Stimulated activated CD8-positive, alpha-beta memory T cell treated with anti-CD3 and anti-CD28 coated beads, Interleukin-15, amount 100 ng/mL, for 24 hours (primary cell): Measurements from ENCODE around the gene PPP1R12B.
"Not testable (repeated sequence)": the region's sequence is repeated elsewhere in the genome, so short reads cannot be mapped to it uniquely, and the experiment has no call there.

ENCODE experiments used
- DNase-seq: peaks from one replicate; pipeline ENCODE4 v3.0.0-alpha.2; 2020; ENCODE audit warnings: low read depth

The PPP1R12B gene

DNA sequence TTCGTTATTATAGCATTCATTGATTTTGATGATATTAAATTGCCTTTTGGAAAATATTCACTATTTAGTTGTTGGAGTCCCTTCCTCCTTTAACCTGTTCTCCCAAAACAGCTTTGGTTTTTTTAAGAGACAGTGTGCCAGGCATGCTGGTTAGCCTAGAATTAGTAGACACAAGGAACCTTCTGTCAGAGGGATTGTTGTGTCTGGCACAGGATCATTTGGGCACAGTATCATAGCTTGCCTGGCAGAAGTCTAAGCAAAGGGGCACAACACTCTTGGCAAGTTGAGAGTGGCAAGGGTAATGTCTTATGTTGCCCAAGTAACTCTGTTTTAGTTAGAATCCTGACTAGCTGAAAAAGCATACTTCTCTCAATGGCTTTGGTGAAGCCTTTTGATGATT, 49.9 kb downstream of the PPP1R12B start:
- not testable (repeated sequence) for DNase-seq

DNA sequence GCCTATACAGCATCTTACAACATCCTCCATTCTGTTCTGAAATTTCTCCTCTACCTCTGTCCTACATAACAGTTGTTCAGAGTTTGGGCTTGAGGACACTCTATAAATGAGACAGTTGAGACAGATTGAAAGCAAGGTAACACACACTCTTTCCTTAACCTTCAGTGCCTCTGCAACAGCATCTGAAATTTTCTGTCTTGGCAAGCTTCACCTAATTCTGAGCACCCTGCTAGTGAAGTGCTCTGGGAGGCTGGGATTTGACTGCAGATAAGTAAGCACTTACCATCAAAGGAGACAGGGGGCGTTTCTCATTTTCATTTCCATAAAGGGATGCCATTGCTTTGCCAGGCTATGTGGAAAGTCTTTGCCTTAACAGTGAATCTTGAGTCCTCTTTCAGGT, 53.3 kb downstream of the PPP1R12B start:
- DNase-seq = not testable (repeated sequence)

DNA sequence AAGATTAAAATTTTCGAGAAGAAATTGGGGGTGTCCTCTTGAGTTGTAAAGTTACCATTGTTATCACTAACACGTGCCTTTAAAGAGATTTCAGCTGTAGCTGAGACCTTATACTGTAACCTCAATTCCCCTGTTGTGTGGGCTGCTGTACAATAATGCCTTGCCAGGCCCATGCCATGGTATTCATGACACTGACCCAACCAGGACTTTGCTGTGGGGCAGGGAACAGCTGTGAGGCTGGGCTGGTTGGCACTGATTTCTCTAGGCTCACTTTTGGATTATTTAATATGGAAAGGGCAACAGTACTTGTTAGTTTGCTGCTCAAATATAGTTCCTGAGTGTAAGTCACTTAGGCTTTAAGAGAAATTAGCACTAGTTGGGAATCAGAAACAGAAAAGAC, 54.9 kb downstream of the PPP1R12B start:
- not testable (repeated sequence) for DNase-seq

DNA sequence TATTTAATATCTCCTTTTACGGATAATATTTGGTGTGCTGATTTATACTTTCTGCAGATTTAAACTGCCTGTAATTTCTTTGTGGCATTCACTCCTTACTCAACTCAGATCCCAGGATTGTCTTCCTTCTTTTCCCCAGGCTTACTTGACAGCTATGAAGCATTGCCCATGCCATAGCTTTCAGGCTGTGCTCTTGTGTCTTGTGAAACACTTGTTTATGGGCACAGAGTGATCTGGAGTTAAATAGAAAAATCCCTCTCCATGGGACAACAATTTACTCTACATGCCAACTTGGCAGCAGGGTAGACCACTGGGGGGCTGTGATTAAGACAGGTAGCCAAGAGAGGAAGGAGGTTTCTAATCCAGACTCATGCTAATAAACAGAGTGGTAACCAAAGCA, 57.4 kb downstream of the PPP1R12B start:
- DNase-seq = no peak

DNA sequence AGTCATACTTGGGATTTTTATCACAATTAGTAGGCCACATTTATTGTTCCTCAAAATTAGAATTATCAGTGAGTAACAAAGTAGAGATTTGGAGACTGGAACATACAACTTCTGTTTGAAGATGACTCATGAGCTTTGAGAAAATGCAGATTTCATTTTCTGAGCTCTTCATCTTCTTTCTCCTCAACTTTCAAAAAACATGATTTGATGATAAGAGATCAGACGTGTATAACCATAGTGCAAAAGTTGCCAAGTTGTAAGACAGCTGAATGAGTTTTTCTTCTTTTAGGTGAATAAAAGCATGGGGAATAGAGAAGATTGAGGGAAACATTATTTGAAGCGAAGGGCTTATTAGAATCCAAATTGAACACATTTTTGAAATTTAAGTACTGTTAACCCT, 58.4 kb downstream of the PPP1R12B start:
- not testable (repeated sequence) for DNase-seq

DNA sequence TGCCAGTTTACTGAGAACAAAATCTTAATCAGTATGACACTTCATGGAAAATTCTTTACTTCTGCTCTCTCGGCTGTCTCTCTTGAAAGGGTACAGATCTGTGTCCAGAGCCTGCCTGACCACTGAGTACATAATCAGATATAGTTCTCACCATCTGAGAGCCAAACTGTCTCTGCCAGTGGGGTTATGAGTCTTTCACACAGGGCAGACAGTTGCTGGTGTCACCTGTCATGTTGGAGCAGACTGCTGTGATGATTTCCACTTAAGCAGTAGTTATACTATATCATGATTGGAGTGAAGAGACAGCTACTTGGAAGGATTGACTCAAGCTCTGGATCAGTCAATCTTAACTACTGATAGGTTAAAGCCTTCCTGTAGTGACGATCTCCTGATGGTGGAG, 58.9 kb downstream of the PPP1R12B start:
- DNase-seq = not testable (repeated sequence)

DNA sequence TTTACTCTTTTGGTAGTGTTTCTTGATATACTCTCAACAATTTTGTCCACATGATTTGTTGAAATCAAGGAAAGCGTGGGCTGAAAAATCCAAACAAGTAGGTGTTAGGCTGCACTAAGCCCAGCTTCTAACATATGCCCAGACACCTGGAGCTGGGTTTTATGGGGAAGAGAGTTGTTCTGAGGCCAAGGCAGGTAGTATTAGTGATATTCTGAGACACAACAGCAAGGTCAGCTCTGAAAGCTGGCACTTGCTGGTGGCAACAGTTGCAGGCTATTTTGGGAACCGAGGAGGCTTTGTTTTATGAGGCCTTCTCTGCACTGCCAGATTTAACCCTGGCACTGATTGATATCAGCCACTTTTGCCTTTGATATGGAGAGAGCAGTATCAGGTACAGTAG, 61.8 kb downstream of the PPP1R12B start:
- DNase-seq = not testable (repeated sequence)

DNA sequence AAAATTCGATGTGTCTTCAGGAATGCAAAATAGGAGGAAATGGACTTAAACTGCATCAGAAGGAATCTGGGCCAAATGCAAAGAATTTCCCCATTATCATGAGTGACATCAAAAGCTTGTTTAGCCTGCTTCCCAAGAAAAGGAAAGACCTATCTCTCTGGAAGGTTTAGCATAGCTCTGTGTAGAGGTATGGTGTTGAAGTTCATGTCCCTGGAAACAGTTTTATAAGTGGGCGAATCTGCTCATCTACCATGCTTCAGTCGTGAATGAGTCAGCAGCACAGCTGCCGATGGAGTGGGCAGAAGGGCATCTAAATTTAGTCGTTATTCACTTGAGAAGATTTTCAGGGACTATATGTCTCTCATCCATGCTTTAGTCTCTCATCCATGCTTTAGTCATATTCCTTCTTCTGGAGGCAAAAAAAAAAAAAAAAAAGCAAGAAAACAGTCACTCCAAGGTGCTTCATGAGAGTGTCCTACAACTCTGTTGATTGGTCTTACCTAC, 62.4 kb downstream of the PPP1R12B start:
- not testable (repeated sequence) for DNase-seq

DNA sequence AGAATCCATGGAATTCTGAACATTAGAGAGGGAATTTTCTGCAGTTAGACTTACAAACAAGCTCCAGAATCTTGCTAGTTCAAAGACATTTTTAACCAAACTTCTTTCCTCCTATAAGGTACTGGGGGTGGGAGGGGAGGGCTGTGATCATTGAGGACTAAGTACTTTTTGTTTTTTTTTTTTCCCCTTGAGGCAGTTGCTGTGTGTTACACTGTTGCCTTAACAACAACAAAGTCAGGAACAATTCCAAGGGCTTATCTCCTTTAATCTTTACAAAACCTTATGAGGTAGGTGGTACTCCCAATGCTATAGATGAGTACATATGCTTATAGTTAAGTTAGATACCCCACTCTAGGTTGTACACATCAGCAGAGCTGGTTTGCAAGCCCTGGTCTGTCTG, 62.9 kb downstream of the PPP1R12B start:
- DNase-seq = no peak

DNA sequence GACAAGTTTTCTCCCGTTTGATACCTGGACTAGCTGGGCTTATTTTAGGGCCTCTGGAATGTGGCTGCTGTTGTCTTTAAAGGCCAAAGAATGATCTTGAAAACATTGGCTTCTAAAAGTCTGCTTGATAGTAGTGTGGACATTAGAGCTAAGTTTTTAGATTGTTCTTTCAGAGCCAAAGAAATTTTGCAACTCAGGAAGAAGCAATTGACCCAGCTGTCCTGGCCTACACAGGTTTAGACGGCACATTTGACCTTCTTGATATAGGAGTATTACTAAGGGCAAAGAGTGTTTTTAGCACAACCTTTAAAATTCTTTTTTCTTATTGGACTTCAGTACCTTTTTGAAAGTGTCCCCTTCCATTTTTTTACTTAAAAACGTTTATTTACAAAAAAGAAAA, 63.9 kb downstream of the PPP1R12B start:
- DNase-seq = not testable (repeated sequence)

DNA sequence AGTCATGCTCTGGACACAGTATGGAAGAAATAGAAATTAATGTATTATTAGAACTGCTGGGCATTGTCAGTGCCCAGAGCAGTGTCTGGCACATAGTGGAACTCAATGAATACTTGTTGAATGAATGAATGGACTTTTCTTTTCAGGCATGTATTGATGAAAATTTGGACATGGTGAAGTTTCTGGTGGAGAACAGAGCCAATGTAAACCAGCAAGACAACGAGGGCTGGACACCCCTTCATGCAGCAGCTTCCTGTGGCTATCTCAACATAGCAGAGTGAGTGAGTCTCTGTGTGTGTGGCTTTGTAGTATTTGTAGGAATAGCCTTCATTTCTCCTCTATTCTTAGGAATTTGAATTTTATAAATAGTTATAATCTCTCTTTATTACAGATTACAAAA, 68.1 kb downstream of the PPP1R12B start:
- DNase-seq = no peak

DNA sequence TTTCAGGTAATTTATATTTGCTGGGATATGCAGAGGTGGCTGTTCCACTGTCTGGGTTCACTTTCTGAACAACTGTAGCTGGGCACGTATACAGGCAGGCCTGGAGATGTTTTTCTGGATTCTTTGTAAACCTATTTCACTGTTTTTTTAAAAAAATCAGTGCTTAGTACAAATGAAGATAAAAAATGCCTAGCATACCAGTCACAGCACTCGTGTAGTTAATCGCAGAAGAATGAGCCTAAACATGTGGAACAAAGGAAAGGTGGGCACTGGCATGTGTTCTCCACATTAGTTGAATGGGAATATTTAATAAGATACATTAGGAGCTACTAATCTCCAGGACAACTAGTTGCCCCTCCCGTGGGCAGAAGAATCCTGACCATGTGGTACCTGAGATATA, 68.6 kb downstream of the PPP1R12B start:
- DNase-seq = not testable (repeated sequence)

DNA sequence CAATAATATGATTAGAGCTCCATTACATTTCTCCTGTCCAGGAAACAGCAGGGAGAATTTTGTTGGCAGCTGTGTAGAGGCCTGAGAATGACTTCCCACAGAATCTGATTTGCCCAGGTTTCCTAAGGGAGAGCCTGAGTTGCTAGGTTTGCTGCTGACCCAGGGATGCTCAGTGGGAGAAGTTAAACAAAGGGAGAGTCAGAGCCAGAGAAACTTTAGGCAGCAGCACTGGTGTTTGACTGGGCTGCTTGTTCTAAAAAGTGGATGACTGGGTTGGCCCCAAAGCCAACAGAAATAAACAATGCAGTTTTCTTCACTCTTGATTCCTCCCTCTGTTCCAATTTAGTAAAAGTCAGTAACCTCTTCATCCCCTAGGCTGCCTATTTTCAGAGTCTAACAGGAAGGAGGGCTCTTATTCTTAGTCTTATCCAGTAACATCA, 69.3 kb downstream of the PPP1R12B start:
- DNase-seq = not testable (repeated sequence)

DNA sequence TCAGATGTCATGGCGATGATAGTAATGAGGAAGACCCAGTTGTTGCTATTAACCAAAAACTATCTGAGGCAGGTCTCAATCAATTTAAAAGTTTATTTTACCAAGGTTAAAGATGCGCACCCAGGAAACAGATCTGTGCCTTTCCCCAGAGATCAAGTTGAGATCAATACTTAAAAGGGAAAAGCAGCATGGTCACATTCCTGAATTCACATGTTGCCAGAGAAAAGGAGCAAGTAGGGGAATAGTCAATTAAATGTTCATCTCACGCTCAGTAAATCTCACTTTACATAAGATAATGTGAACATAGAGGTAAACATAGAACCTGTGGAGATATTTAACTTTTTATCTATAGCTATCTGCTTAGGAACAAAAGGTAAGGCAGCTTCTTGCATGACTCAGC, 71.2 kb downstream of the PPP1R12B start:
- not testable (repeated sequence) for DNase-seq

DNA sequence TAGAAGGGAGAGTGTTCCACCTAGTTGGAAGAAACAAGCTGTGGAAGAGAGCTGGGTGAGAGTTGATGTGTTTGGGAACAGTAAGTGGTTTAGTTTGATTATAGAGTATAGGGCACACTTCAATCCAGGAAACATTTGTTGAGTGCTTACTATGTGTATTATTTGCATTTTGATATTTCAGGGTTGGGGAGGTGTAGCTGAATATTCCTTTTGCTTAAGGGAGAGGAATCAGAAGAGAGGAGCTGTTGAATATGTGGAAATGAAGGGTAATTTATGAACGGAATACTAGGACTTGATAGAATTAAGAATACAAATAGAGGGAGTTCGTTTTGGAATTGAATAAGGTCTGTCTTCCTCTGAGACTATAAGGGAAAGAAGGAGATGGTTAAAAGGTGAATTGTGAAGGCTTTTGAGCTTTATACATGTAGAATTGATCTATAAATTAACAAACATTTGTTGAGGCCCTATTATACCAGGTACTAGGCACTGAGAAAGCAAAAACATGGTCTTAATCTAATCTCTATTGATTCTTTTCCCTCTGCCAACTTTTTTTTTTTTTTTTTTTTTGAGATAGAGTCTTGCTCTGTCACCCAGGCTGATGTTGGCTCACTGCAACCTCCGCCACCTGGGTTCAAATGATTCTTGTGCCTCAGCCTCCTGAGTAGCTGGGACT, 72.1 kb downstream of the PPP1R12B start:
- not testable (repeated sequence) for DNase-seq

DNA sequence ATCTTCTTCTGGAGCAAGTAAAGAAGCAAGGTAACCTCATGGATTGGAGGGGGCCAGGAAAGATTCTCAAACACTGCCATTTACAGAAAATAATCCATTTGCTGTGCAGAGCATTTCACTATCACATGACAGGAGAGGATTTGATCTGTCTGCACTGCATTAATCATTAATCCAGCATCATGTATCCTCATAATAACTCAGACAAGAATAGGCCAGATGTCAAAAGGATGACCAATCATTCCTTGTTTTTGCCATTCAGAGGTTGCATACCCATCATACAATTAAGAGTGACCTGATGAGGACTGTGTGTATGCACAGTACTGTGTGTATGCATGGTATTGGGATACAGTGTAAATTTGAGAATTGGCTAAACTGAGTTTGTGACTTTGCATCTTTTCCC, 74.2 kb downstream of the PPP1R12B start:
- not testable (repeated sequence) for DNase-seq

DNA sequence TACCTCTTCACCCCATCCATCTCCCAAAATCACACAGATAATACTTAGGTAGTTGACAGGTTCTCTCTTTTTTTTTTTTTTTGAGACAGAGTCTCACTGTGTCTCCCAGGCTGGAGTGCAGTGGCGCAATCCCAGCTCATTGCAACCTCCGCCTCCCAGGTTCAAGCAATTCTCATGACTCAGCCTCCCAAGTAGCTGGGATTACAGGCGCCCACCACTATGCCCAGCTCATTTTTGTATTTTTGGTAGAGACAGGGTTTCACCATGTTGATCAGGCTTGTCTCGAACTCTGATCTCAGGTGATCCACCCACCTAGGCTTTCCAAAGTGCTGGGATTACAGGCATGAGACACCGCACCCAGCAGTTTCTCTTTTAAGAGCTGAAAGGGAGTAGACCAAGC, 75.8 kb downstream of the PPP1R12B start:
- DNase-seq = not testable (repeated sequence)

DNA sequence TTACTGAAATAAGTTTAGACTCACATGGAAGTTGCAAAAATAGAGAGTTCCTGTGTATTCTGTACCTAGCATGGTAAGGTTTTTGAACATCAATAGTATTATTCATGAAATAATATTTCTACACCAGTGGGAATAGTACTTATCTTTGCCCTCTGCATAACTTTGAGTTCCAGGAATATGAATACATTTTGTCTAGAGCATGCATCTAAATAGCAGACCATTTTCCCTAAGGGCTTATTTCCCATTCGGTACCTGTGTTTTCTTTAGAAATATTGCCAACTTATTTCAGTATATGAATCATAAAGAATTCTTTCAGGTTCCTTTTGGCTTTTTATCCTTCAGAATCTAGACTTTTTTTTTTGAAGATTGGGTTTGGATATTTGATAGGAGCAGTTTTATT, 81.6 kb downstream of the PPP1R12B start:
- DNase-seq = not testable (repeated sequence)

DNA sequence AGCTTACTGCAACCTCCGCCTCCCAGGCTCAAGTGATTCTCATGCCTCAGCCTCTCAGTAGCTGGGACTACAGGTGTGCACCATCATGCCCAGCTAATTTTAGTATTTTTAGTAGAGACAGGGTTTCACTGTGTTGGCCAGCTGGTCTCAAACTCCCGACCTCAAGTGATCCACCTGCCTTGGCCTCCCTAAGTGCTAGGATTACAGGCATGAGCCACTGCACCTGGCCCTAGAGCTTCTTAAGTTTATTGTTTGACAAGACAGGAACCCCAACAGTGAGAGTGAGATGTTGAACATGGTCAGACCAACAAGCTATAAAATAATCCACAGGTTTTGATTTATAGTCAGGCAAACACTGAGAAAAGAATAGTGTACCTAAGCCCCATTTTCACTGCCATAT, 83.8 kb downstream of the PPP1R12B start:
- DNase-seq = not testable (repeated sequence)

DNA sequence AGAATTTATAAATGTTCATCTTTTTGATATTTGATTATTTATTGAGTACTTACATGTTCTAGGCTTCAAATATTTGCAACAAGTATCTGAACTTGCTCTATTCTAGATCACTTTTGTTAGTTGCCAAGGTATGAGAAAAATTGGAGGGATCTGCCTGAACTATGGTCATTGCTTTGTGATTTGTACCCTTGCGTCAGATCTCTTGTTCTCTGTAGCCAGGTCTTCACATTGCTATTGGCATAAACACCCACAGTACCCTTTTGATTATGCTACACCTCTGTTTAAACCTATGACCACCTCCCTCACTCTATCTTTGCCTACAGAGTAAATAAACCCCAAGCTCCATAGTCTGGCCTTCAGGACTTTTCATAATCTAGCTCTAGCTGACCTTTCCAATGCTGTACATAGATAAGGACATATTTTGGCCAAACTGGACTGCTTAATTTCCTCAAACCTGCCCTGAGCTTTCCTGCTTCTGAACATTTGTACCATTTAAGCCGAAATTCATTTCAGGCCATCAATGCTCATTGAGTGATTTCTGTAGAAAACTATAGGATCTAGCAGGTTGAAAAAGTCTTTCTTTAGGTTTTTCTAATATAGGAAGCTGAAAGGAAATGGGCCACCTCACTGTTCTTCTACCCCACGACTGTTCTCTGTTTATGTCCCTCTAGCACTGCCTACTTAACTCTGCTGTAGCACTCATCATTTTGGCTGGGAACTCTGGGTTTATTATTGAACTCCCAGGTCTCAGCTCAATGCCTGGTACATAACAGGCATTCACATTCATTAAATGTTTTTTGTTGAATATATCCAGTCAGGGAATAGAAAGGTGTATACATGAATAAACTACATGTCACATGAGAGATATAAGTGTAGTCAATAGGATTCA, 84.9 kb downstream of the PPP1R12B start:
- DNase-seq = no peak

DNA sequence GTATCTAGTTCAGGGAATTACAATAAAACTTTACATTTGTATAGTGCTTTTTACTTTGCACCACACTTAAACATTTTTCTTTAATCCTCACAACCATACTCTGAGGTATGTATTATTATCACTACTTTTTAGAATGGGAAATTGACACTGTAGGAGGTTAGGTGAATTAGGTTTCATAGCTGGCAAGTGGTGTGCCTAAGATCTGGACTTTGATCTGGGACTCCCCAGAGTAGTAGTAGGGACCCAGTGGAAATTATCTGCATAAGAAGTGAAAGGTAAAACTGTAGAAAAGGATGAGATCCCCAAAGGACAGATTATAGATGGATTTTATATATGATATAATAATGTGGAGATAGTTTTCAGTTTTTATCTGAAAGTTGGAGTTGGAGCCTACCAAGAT, 85.6 kb downstream of the PPP1R12B start:
- no peak for DNase-seq

DNA sequence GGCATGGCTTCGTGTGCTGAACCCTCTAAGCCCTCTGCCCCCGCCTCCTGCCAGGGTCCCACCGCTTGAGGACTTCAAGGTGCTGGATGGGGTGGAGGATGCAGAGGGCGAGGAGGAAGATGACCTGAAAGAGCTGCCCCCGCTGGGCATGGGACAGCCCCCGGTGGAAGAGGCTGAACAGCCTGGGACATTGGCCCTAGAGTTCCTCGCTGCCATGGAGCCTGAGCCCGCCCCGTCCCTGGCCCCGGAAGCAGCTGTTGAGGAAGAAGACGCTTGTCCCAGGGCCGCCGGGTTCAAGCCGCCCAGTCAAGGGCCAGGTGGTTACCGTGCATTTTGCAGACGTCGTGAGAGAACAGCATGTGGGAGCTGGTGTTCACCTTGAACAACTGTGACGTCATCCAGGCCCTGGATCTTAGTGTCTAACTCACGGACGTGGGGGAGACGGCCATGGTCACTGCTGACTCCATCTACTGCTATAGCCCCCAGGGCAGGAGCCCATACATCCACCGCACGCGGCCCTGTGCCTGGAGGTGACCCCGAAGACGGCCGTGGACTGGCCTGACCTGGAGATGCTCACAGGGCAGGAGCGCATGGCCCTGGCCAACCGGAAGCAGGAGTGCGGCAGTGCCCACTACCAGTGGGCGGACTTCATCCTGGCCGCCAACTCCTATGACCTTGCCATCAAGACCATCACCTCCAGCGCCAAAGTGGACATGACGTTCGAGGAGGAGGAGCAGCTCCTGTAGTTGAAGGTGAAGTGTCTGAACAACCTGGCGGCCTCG, 90.1 kb downstream of the PPP1R12B start:
- DNase-seq = no peak
